ENCODE results near the gene TRAF4. TPM values are rescaled to one million over a fixed set of nuclear protein-coding genes. Genes with fewer than 3 reads are reported as not detected.
"Not testable (repeated sequence)": the region's sequence is repeated elsewhere in the genome, so short reads cannot be mapped to it uniquely, and the experiment has no call there.

Gene TRAF4
- total RNA-seq, 3 donors from 2014 or later, result 66.0 to 166 (median 126) TPM

- H3K36me3 ChIP-seq (ENCODE audit: low read depth), result peaks cover 3% of the 10 kb centered on the region
These were observed 26.1 kb upstream of the TRAF4 start, which contains the start of gene RAB34 for GRCh38 chr17:28717578-28718332. Gene RAB34 (minus strand): TSS chr17:28717868. CDS start chr17:28717266, 602 bp downstream.

GRCh38 chr17:28718333-28719020, 25.3 kb upstream of the TRAF4 start:
- H3K9me3 ChIP-seq, result no peaks in the 10 kb centered on the region
- peaks cover 5% of the 10 kb centered on the region for H3K36me3 ChIP-seq (ENCODE audit: low read depth)
- DNase-seq, result no peak
- H3K4me3 ChIP-seq, result no peak overlapping the region
- peaks cover 38% of the 10 kb centered on the region for H3K4me1 ChIP-seq (ENCODE audit: low read depth)
- ATAC-seq, result no peak
- TF ChIP-seq CTCF (IDR thresholded peaks at IDR 0.05), result no peak
- intact Hi-C loops (cut with DNase I, micrococcal nuclease), result no loop called here

More at GRCh38 chr17:28717578-28718332, 26.1 kb upstream of the TRAF4 start, which contains the start of gene RAB34:
- ATAC-seq, result no peak
- H3K4me1 ChIP-seq (ENCODE audit: low read depth), result peaks cover 31% of the 10 kb centered on the region
- DNase-seq, result peak; percentile 50 to 79 (median 70)
- peak within 1 kb of the TSS; percentile 24 for H3K4me3 ChIP-seq
- intact Hi-C loops (cut with DNase I, micrococcal nuclease), result no loop called here
- H3K9me3 ChIP-seq, result no peaks in the 10 kb centered on the region
- no peak for TF ChIP-seq CTCF (IDR thresholded peaks at IDR 0.05)

- ATAC-seq (no peak), DNase-seq (no peak)
- Histone ChIP-seq H3K4me3 (peak overlapping the region; percentile 46), H3K9me3 (no peaks in the 10 kb centered on the region), H3K4me1 (ENCODE audit: low read depth) (peaks cover 43% of the 10 kb centered on the region), H3K36me3 (ENCODE audit: low read depth) (peaks cover 8% of the 10 kb centered on the region)
- no peak for TF ChIP-seq CTCF (IDR thresholded peaks at IDR 0.05)
- intact Hi-C loops (cut with DNase I, micrococcal nuclease), result no loop called here
These were observed 24.8 kb upstream of the TRAF4 start for GRCh38 chr17:28719021-28719433.

GRCh38 chr17:28720247-28720996, 23.4 kb upstream of the TRAF4 start:
- ATAC-seq (no peak), DNase-seq (peak in 1 of 3 donors; percentile 43)
- Histone ChIP-seq H3K36me3 (ENCODE audit: low read depth) (peaks cover 8% of the 10 kb centered on the region), H3K4me3 (peak overlapping the region; percentile 46), H3K9me3 (no peaks in the 10 kb centered on the region), H3K4me1 (ENCODE audit: low read depth) (peaks cover 54% of the 10 kb centered on the region)
- no peak for TF ChIP-seq CTCF (IDR thresholded peaks at IDR 0.05)
- intact Hi-C loops (cut with DNase I, micrococcal nuclease), result no loop called here

- ATAC-seq; intact Hi-C loops (cut with DNase I, micrococcal nuclease); H3K36me3 ChIP-seq (ENCODE audit: low read depth); H3K9me3 ChIP-seq: not testable (repeated sequence)
- DNase-seq, result peak; percentile 42 to 56 (median 55)
- Histone ChIP-seq H3K4me1 (ENCODE audit: low read depth) (peaks cover 56% of the 10 kb centered on the region), H3K4me3 (peak overlapping the region; percentile 46)
These were observed 22.8 kb upstream of the TRAF4 start for GRCh38 chr17:28720997-28721329.

All from mucosa of descending colon (tissue), 3 donors.